Omental fat pad (tissue), 4 donors: ENCODE measurements around the gene HYCC2. TPM values are rescaled to one million over a fixed set of nuclear protein-coding genes. Genes with fewer than 3 reads are reported as not detected.

ENCODE experiments used
- ATAC-seq: fragments of 150-250 bp; one replicate; pipeline ENCODE4 v1.9.1; 2016; ENCODE audit warnings: mild to moderate bottlenecking, moderate library complexity; ENCODE audit not compliant: low FRiP score
- DNase-seq: peaks from one replicate; pipeline ENCODE4 v3.0.0-alpha.2; 2019; ENCODE audit warnings: low spot score
- CTCF ChIP-seq, 3 donors: fragments of 450-650 bp; IDR thresholded peaks; one replicate each; pipeline ENCODE4 v1.5.1; 2016 to 2017; ENCODE audit warnings: antibody characterized with exemption in 3 of 3, mild to moderate bottlenecking in 3 of 3, moderate library complexity in 2 of 3
- total RNA-seq, 4 donors: library from RNA; depleted of rRNA; stranded (reverse); fragments of >200 nt; gene quantifications; one replicate each; pipeline ENCODE4 v1.1.0, GENCODE V29; 2016

HYCC2 gene
- total RNA-seq, 4 donors from 2014 or later = 17.1 to 36.9 (median 23.1) TPM

- no peak for DNase-seq
Observed at GRCh38 chr2:201114846-201115245, 43.4 kb upstream of the HYCC2 start.

GRCh38 chr2:201114350-201114749, 42.9 kb upstream of the HYCC2 start:
- ATAC-seq (no peak), DNase-seq (no peak)
- TF ChIP-seq CTCF (IDR thresholded peaks at IDR 0.05) = no peak

More at GRCh38 chr2:201114846-201115245, 43.4 kb upstream of the HYCC2 start:
- no peak for ATAC-seq
- no peak for TF ChIP-seq CTCF (IDR thresholded peaks at IDR 0.05)

GRCh38 chr2:201111096-201111495, 39.6 kb upstream of the HYCC2 start:
- DNase-seq (no peak), ATAC-seq (no peak)
- no peak for TF ChIP-seq CTCF (IDR thresholded peaks at IDR 0.05)

- DNase-seq (no peak), ATAC-seq (no peak)
- no peak for TF ChIP-seq CTCF (IDR thresholded peaks at IDR 0.05)
Observed at GRCh38 chr2:201110615-201111014, 39.1 kb upstream of the HYCC2 start.

GRCh38 chr2:201109186-201109585, 37.7 kb upstream of the HYCC2 start:
- no peak for DNase-seq
- TF ChIP-seq CTCF (IDR thresholded peaks at IDR 0.05) = no peak
- ATAC-seq = no peak

GRCh38 chr2:201108341-201108740, 36.9 kb upstream of the HYCC2 start:
- DNase-seq (no peak), ATAC-seq (no peak)
- no peak for TF ChIP-seq CTCF (IDR thresholded peaks at IDR 0.05)

- ATAC-seq (no peak), DNase-seq (no peak)
- no peak for TF ChIP-seq CTCF (IDR thresholded peaks at IDR 0.05)
Observed at GRCh38 chr2:201107624-201108023, 36.2 kb upstream of the HYCC2 start.
